KMS-11 (cell line): ENCODE data around the gene TRPV3.

Experiments
- H2AFZ ChIP-seq: fragments of 200-600 bp; sonication (generic); 2 replicates; pipeline ENCODE4 v1.6.1; 2016; ENCODE audit warnings: antibody characterized with exemption, mixed run types, low read depth
- H3K27ac ChIP-seq: fragments of 200-600 bp; sonication (generic); 2 replicates; pipeline ENCODE4 v1.6.1; 2016; ENCODE audit warnings: mild to moderate bottlenecking, mixed run types
- H3K27me3 ChIP-seq: fragments of 200-600 bp; sonication (generic); 2 replicates; pipeline ENCODE4 v1.6.1; 2017; ENCODE audit warnings: mild to moderate bottlenecking, low read depth, mixed run types, moderate library complexity; ENCODE audit not compliant: insufficient read depth
- H3K36me3 ChIP-seq: fragments of 200-600 bp; sonication (generic); 2 replicates; pipeline ENCODE4 v1.6.1; 2017; ENCODE audit warnings: mild to moderate bottlenecking, mixed run types; ENCODE audit not compliant: insufficient read depth
- H3K4me1 ChIP-seq: fragments of 200-600 bp; sonication (generic); 2 replicates; pipeline ENCODE4 v1.6.1; 2016; ENCODE audit warnings: mild to moderate bottlenecking, low read depth, mixed run types; ENCODE audit not compliant: poor library complexity, severe bottlenecking
- H3K4me2 ChIP-seq: fragments of 200-600 bp; sonication (generic); 2 replicates; pipeline ENCODE4 v1.7.0; 2016; ENCODE audit warnings: mild to moderate bottlenecking, mixed run types
- H3K4me3 ChIP-seq: fragments of 200-600 bp; sonication (generic); IDR thresholded peaks from 2 replicates; pipeline ENCODE4 v1.6.1; 2017; ENCODE audit warnings: low read depth, low read length, mixed read lengths; ENCODE audit not compliant: insufficient read depth
- H3K79me2 ChIP-seq: fragments of 200-600 bp; sonication (generic); 2 replicates; pipeline ENCODE4 v1.6.1; 2016; ENCODE audit warnings: low read depth, mixed run types; ENCODE audit not compliant: insufficient read depth
- H3K9ac ChIP-seq: fragments of 200-600 bp; sonication (generic); 2 replicates; pipeline ENCODE4 v1.6.1; 2016; ENCODE audit warnings: mild to moderate bottlenecking, mixed run types
- H4K20me1 ChIP-seq: fragments of 200-600 bp; sonication (generic); 2 replicates; pipeline ENCODE4 v1.6.1; 2016; ENCODE audit warnings: mild to moderate bottlenecking, mixed run types; ENCODE audit not compliant: insufficient read depth
- CTCF ChIP-seq: fragments of 200-600 bp; sonication (generic); conservative IDR thresholded peaks from 2 replicates; pipeline ENCODE4 v1.6.1; 2017; ENCODE audit warnings: low read depth, mild to moderate bottlenecking, antibody characterized with exemption, low read length, moderate library complexity, mixed read lengths

The TRPV3 gene

DNA sequence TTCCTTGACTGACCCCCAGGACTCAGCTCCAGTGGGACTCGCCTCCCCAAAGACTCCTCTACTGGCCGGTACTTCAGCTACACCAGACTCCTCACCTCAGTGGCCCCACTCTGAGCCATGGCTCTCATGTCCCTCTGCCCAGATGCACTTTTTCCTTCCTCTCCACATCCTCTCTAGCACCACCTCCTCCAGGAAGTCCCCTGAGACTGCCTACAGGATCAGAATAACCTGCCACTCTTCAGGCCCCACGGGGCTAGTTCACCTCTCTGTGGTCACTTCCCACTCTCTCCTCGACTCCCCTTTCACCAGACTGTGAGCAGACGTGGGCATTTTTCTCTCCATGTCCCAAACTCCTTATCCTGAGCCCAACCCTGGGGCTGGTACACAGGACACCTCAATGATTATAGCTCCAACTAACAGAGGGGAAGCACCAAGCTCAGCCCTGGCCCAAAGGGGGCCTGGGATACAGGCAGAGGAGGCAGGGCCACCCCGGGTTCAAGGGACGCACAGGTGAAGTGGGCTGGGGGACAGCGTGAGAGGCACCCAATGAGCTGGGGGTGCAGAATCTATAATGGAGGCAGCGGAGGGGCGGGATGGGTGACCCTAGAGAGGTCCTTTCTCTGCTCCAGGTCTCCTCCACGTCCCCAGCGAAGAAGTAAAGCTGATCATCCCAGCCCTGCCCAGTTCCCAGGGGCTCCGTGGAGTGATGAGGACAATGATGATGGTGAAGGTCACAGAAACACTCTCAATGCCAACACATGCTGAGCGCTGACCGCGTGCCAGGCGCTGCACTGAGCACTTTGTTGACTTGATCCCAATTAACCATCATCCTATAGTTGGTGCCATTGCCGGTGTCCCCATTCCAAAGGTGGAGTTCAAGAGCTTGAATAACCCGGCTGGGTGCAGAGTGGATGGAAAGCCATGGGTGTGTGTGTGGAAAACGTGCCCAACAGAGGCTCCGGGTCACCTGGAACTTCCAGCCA is 3.9 kb downstream of the TRPV3 start:
- no peaks in the 10 kb centered on the region for H3K36me3 ChIP-seq
- no peak overlapping the region for H3K27ac ChIP-seq
- H3K9ac ChIP-seq: no peak overlapping the region
- no peaks in the 10 kb centered on the region for H3K79me2 ChIP-seq
- no peaks in the 10 kb centered on the region for H4K20me1 ChIP-seq
- H3K4me2 ChIP-seq: no peak overlapping the region
- H3K27me3 ChIP-seq: no peaks in the 10 kb centered on the region
- H3K4me3 ChIP-seq: no peak overlapping the region
- no peak for TF ChIP-seq CTCF
- peaks cover 8% of the 10 kb centered on the region for H3K4me1 ChIP-seq
- H2AFZ ChIP-seq: no peak overlapping the region

- Histone ChIP-seq H3K36me3 (no peaks in the 10 kb centered on the region), H3K27ac (no peak overlapping the region), H3K4me2 (no peak overlapping the region), H3K79me2 (no peaks in the 10 kb centered on the region), H2AFZ (no peak overlapping the region), H3K9ac (no peak overlapping the region), H4K20me1 (no peaks in the 10 kb centered on the region), H3K27me3 (no peaks in the 10 kb centered on the region), H3K4me3 (no peak overlapping the region), H3K4me1 (peaks cover 2% of the 10 kb centered on the region)
- TF ChIP-seq CTCF: no peak
Measured at GRCh38 chr17:3552916-3553315, 4.7 kb downstream of the TRPV3 start.

GRCh38 chr17:3551189-3551588 is 6.4 kb downstream of the TRPV3 start:
- H3K4me3 ChIP-seq: no peak overlapping the region
- no peaks in the 10 kb centered on the region for H3K4me1 ChIP-seq
- no peaks in the 10 kb centered on the region for H4K20me1 ChIP-seq
- no peak overlapping the region for H3K9ac ChIP-seq
- H2AFZ ChIP-seq: no peak overlapping the region
- no peaks in the 10 kb centered on the region for H3K79me2 ChIP-seq
- TF ChIP-seq CTCF: no peak
- H3K27me3 ChIP-seq: no peaks in the 10 kb centered on the region
- no peak overlapping the region for H3K4me2 ChIP-seq
- H3K27ac ChIP-seq: no peak overlapping the region
- no peaks in the 10 kb centered on the region for H3K36me3 ChIP-seq

DNA sequence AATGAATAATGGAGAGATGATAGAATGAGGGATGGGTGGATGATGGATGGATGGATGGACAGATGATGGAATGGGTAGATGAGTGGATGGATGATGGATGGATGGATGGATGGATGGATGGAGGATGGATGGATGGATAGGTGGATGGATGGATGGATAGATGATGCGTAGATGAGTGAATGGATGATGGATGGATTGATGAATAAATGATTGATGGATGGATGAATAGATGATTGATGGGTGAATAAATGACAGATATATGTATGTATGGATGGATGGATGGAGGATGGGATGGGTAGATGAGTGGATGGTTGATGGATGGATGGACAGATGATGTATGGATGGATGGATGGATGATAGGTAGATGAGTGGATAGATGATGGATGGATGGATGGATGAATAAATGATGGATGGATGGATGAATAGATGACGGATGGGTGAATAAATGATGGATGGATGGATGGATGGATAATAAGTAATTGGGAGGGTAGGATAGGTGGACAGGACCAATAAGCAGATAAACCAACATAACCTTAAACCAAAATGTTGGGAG is 7.9 kb downstream of the TRPV3 start:
- no peak overlapping the region for H3K4me3 ChIP-seq
- no peak for TF ChIP-seq CTCF
- H3K79me2 ChIP-seq: no peaks in the 10 kb centered on the region
- H4K20me1 ChIP-seq: no peaks in the 10 kb centered on the region
- no peak overlapping the region for H3K9ac ChIP-seq
- no peaks in the 10 kb centered on the region for H3K4me1 ChIP-seq
- H2AFZ ChIP-seq: no peak overlapping the region
- no peaks in the 10 kb centered on the region for H3K36me3 ChIP-seq
- no peak overlapping the region for H3K4me2 ChIP-seq
- no peak overlapping the region for H3K27ac ChIP-seq
- H3K27me3 ChIP-seq: no peaks in the 10 kb centered on the region
